Sigmoid colon (tissue), 4 donors: ENCODE measurements around the gene CACNA1C.

Experiments used
- EP300 ChIP-seq, 4 donors: sonication (generic); formaldehyde crosslinking; IDR thresholded peaks; one replicate each; pipeline ENCODE4 v1.6.1; 2017; ENCODE audit warnings: antibody characterized with exemption in 4 of 4
- POLR2A ChIP-seq, 2 donors: fragments of 450-650 bp; IDR thresholded peaks; one replicate each; pipeline ENCODE4 v1.6.1; 2016; ENCODE audit warnings: antibody characterized with exemption in 2 of 2, mild to moderate bottlenecking in 2 of 2, moderate library complexity in 2 of 2
- TF ChIP-seq, protein P1 (sequence below), 4 experiments: fragments of 450-650 bp in 3 of 4; fragments of 200-600 bp in 1 of 4; IDR thresholded peaks; one replicate each; pipeline ENCODE4 v1.5.1; 2016 to 2019; ENCODE audit warnings: antibody characterized with exemption in 4 of 4, mild to moderate bottlenecking in 3 of 4, moderate library complexity in 2 of 4

- TF ChIP-seq, protein P1, sequence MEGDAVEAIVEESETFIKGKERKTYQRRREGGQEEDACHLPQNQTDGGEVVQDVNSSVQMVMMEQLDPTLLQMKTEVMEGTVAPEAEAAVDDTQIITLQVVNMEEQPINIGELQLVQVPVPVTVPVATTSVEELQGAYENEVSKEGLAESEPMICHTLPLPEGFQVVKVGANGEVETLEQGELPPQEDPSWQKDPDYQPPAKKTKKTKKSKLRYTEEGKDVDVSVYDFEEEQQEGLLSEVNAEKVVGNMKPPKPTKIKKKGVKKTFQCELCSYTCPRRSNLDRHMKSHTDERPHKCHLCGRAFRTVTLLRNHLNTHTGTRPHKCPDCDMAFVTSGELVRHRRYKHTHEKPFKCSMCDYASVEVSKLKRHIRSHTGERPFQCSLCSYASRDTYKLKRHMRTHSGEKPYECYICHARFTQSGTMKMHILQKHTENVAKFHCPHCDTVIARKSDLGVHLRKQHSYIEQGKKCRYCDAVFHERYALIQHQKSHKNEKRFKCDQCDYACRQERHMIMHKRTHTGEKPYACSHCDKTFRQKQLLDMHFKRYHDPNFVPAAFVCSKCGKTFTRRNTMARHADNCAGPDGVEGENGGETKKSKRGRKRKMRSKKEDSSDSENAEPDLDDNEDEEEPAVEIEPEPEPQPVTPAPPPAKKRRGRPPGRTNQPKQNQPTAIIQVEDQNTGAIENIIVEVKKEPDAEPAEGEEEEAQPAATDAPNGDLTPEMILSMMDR (IDR thresholded peaks at IDR 0.05): no peak
- TF ChIP-seq POLR2A (IDR thresholded peaks at IDR 0.05) (no peak), EP300 (IDR thresholded peaks at IDR 0.05) (no peak)
These were observed 404.0 kb downstream of the CACNA1C start for GRCh38 chr12:2456813-2457186.
